Lung (tissue), 12 donors: Measurements from ENCODE around the gene SERBP1. TPM values are rescaled to one million over a fixed set of nuclear protein-coding genes. Genes with fewer than 3 reads are reported as not detected.

ENCODE experiments used
- ATAC-seq: fragments of 200-7000 bp; cut with Tn5 transposase; one replicate; pipeline ENCODE4 v1.9.1; 2020; ENCODE audit warnings: moderate number of reproducible peaks; ENCODE audit not compliant: insufficient read depth, low FRiP score
- DNase-seq, 3 donors: peaks; one replicate each; pipeline ENCODE4 v3.0.0-alpha.2; 2013 to 2017
- H3K27ac ChIP-seq, 2 donors: one replicate each; pipeline ENCODE4 v1.5.1; 2013; ENCODE audit warnings: mild to moderate bottlenecking in 2 of 2, moderate library complexity in 2 of 2, control low read depth in 1 of 2, inconsistent platforms in 1 of 2, low read depth in 1 of 2, low read length in 1 of 2
- H3K27me3 ChIP-seq, 3 donors: one replicate each; pipeline ENCODE4 v1.5.1; 2013; ENCODE audit warnings: low read length in 2 of 3; ENCODE audit not compliant: control insufficient read depth in 3 of 3, insufficient read depth in 3 of 3
- H3K36me3 ChIP-seq, 4 donors: one replicate each; pipeline ENCODE4 v1.5.1; 2013; ENCODE audit warnings: low read length in 4 of 4, mild to moderate bottlenecking in 1 of 4, moderate library complexity in 1 of 4; ENCODE audit not compliant: control insufficient read depth in 4 of 4, insufficient read depth in 4 of 4
- H3K4me1 ChIP-seq, 5 donors: one replicate each; pipeline ENCODE4 v1.5.1; 2013; ENCODE audit warnings: low read length in 5 of 5, mild to moderate bottlenecking in 2 of 5, moderate library complexity in 1 of 5; ENCODE audit not compliant: control insufficient read depth in 5 of 5, insufficient read depth in 5 of 5
- H3K4me3 ChIP-seq: one replicate; pipeline ENCODE4 v1.5.1; 2013; ENCODE audit warnings: mild to moderate bottlenecking, control low read depth, moderate library complexity
- H3K9ac ChIP-seq, 2 donors: one replicate each; pipeline ENCODE4 v1.5.1; 2013; ENCODE audit warnings: low read length in 2 of 2, control low read depth in 1 of 2; ENCODE audit not compliant: insufficient read depth in 1 of 2
- H3K9me3 ChIP-seq, 4 donors: one replicate each; pipeline ENCODE4 v1.5.1; 2013; ENCODE audit warnings: low read length in 3 of 4, mild to moderate bottlenecking in 1 of 4, moderate library complexity in 1 of 4; ENCODE audit not compliant: control insufficient read depth in 4 of 4, insufficient read depth in 3 of 4
- CTCF ChIP-seq: IDR thresholded peaks from 2 replicates; pipeline ENCODE4 v1.5.1; 2012; ENCODE audit warnings: mild to moderate bottlenecking; ENCODE audit errors: control extremely low read depth, extremely low read depth
- WGBS, 2 donors: extraction: QIAGEN DNeasy Blood & Tissue Kit; methylation state at CpG; one replicate each; pipeline ENCODE4 v1.1.7; 2013; 5-methylcytosine and 5-hydroxymethylcytosine counted together
- polyA plus RNA-seq, 2 donors: library from polyadenylated mRNA; stranded (reverse); fragments of 200-250 nt; gene quantifications; one replicate each; pipeline ENCODE4 v1.2.1, GENCODE V29; 2013
- total RNA-seq, 2 donors: library from RNA; depleted of rRNA in 1 of 2; stranded (reverse); fragments of >200 nt in 1 of 2; gene quantifications; one replicate each; pipeline ENCODE4 v1.2.1, GENCODE V29; 2014 to 2021
- donor health status: control.
- donor health status: control.
- donor health status: Bipolar disorder and iron deficiency.
- donor health status: healthy.
- donor health status: DM: yes; HTN: yes; CAD: no.

The SERBP1 gene
- total and polyA plus RNA-seq, 4 donors: 72.2 to 220 (median 149) TPM

DNA sequence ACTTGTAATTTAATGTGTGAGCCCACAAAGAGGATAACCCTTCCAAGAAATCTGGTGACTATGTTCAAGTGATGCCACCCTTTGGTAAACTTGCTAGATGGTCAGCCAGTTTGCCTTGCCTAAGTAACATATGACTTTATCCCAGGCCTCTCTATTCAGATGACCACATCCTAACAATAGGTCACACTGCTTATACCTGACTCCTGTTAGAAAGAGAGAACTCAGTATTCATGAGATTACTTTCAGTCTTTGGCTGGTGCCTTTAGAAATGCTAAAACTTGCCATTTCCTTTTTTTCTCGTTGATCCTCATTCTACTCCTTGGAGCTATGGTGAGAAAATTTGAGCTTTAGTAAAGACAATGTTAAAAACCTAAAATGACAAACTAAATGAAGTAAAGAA, 28.5 kb upstream of the SERBP1 start:
- 66 to 77% methylated on average over 1 of the region's 1 CpG for WGBS, 2 donors
- no peak for ATAC-seq
- Histone ChIP-seq H3K36me3 (no peaks in the 10 kb centered on the region), H3K9ac (no peak overlapping the region), H3K4me3 (no peak overlapping the region), H3K27me3 (no peaks in the 10 kb centered on the region), H3K27ac (no peak overlapping the region), H3K9me3 (peaks cover 0 to 2% (median 0%) of the 10 kb centered on the region in 4 donors), H3K4me1 (peaks cover 4 to 15% (median 10%) of the 10 kb centered on the region in 5 donors)
- DNase-seq: no peak
- TF ChIP-seq CTCF: no peak

DNA sequence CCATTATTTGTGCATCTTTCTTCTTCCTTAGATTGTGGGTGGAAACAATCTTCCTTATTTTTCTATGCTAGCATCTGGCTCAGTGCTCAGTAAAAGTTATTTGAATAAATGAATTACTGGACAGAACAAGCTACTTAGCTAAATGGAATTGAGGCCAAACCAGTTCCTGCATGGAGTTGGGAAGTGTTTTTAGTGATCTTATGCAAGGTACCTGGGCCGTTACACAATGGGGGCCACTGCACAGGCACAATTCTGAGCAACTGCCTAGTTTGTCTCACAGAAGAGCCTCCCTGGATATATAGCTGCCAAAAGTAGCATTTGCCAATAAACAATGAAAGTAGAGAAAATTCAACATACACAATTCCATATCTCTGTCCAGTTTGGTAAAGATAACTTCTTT, 27.0 kb upstream of the SERBP1 start:
- Histone ChIP-seq H3K9ac (no peak overlapping the region), H3K4me3 (no peak overlapping the region), H3K4me1 (peaks cover 4 to 15% (median 7%) of the 10 kb centered on the region in 5 donors), H3K9me3 (peaks cover 0 to 2% (median 0%) of the 10 kb centered on the region in 4 donors), H3K27ac (no peak overlapping the region), H3K27me3 (no peaks in the 10 kb centered on the region), H3K36me3 (no peaks in the 10 kb centered on the region)
- ATAC-seq (no peak), DNase-seq (peak in 1 of 3 donors; percentile 28)
- 37 to 56% methylated on average over 1 of the region's 1 CpG for WGBS, 2 donors
- no peak for TF ChIP-seq CTCF

- no peak for TF ChIP-seq CTCF
- H3K9me3 ChIP-seq: no peaks in the 10 kb centered on the region
- no peak for DNase-seq
- peaks cover 0 to 3% (median 0%) of the 10 kb centered on the region in 5 donors for H3K4me1 ChIP-seq
- no peak overlapping the region for H3K27ac ChIP-seq
- WGBS, 2 donors: 76 to 78% methylated on average over 2 of the region's 2 CpGs
- no peaks in the 10 kb centered on the region for H3K27me3 ChIP-seq
- no peak overlapping the region for H3K9ac ChIP-seq
- no peak for ATAC-seq
- no peak overlapping the region for H3K4me3 ChIP-seq
- no peaks in the 10 kb centered on the region for H3K36me3 ChIP-seq
Measured at GRCh38 chr1:67451815-67452214, 21.6 kb upstream of the SERBP1 start.

GRCh38 chr1:67451356-67451755, 21.2 kb upstream of the SERBP1 start:
- 32 to 53% methylated on average over 2 of the region's 2 CpGs for WGBS, 2 donors
- DNase-seq: peak; percentile 24 to 65 (median 45)
- Histone ChIP-seq H3K36me3 (no peaks in the 10 kb centered on the region), H3K4me1 (peaks cover 0 to 6% (median 0%) of the 10 kb centered on the region in 5 donors), H3K9me3 (no peaks in the 10 kb centered on the region), H3K27ac (no peak overlapping the region), H3K9ac (no peak overlapping the region), H3K27me3 (no peaks in the 10 kb centered on the region), H3K4me3 (no peak overlapping the region)
- TF ChIP-seq CTCF: no peak
- no peak for ATAC-seq
